Suprapubic skin (tissue), 3 donors: ENCODE measurements around the gene CELF4.

Experiments used
- EP300 ChIP-seq: sonication (generic); formaldehyde crosslinking; IDR thresholded peaks from one replicate; pipeline ENCODE4 v1.6.1; 2017; ENCODE audit warnings: antibody characterized with exemption
- POLR2A ChIP-seq, 2 donors: fragments of 450-650 bp; IDR thresholded peaks; one replicate each; pipeline ENCODE4 v1.6.1; 2017; ENCODE audit warnings: antibody characterized with exemption in 2 of 2, mild to moderate bottlenecking in 2 of 2, moderate library complexity in 2 of 2
- TF ChIP-seq, protein P1 (sequence below), 2 donors: fragments of 200-600 bp in 1 of 2; fragments of 450-650 bp in 1 of 2; sonication (generic) in 1 of 2; IDR thresholded peaks; one replicate each; pipeline ENCODE4 v1.5.1; 2016 to 2019; ENCODE audit warnings: antibody characterized with exemption in 2 of 2, mild to moderate bottlenecking in 1 of 2, moderate library complexity in 1 of 2

DNA sequence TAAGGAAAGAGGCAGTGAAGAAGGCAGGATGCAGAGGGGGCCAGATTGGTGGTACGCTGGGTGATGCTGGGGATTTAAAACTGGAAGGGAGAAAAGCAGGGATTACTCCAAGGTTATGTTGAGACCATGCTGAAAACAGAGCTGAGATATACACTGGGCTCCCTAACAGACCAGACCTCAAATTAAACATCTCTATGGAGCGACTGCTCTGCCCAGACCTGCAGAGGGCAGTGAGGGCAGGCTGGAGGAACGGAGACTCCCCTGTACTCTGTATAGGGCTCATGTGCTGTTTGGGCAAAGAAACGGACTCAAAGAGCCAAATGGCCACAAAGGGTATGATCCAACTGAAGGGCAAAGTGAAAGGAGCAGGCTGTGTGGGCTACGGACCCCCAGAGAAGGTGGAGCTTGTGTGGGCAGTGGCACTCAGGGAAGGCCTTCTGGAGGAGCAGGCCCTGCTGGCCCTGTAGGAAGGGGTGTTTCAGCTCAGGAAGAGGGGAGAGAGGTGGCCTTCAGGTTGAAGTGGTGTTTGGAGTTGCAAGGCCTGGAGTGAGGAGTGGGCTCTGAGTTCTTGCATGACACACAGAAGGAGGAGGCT, 4.8 kb upstream of the CELF4 start:
- TF ChIP-seq, protein P1, sequence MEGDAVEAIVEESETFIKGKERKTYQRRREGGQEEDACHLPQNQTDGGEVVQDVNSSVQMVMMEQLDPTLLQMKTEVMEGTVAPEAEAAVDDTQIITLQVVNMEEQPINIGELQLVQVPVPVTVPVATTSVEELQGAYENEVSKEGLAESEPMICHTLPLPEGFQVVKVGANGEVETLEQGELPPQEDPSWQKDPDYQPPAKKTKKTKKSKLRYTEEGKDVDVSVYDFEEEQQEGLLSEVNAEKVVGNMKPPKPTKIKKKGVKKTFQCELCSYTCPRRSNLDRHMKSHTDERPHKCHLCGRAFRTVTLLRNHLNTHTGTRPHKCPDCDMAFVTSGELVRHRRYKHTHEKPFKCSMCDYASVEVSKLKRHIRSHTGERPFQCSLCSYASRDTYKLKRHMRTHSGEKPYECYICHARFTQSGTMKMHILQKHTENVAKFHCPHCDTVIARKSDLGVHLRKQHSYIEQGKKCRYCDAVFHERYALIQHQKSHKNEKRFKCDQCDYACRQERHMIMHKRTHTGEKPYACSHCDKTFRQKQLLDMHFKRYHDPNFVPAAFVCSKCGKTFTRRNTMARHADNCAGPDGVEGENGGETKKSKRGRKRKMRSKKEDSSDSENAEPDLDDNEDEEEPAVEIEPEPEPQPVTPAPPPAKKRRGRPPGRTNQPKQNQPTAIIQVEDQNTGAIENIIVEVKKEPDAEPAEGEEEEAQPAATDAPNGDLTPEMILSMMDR (IDR thresholded peaks at IDR 0.05): no peak
- TF ChIP-seq EP300 (no peak), POLR2A (IDR thresholded peaks at IDR 0.05) (no peak)
